OCI-LY3 (cell line): ENCODE data around the gene TNFRSF8.

Source experiments
- CTCF ChIP-seq: fragments of 200-600, 300-600 bp; sonication (generic); IDR thresholded peaks from 2 replicates; pipeline ENCODE4 v1.5.1; 2014; ENCODE audit warnings: antibody characterized with exemption, low read length, low read depth
- EZH2phosphoT487 ChIP-seq: fragments of 200-600 bp; shearing (Covaris generic); IDR thresholded peaks from 2 replicates; pipeline ENCODE4 v1.6.1; 2018; ENCODE audit warnings: antibody characterized with exemption, mixed run types, low read depth

DNA sequence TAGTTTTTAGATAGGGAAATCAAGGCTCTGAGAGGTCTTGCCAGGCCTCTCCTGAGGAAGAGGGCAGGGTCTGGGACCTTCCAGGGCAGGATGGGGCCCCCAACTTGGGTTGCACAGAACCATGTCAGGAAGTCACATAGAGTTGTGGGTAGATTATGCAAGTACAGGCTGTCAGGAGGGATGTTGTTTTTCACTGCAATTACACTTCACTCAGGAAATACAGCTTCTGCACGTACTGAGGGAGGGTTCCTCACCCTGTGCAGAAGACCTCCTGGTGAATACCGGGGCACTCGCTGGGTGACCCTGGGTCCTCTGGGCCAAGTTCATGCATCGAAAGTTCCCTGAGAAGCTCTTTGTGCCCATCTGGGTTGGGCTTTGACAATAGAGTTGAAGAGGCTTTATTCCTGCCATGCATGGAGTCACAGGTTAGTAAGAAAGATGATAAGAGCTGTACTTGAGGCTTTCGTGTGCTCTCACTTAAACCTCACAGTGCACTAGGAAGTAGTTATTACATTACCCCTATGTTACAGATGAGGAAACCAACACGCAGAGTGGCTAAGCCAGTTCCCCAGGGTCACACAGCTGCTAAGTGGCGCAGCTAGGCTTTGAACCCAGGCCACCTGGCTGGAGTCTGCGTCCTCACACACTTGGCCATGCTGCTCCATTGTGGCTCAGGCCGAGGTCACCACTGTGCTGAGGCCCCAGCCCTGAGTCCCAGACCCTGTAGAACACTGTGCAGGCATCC lies 87.5 kb downstream of the TNFRSF8 start:
- no peak for TF ChIP-seq CTCF
- no peak for TF ChIP-seq EZH2phosphoT487
